K562 (cell line): ENCODE data around the gene TRIM38. TPM values are rescaled to one million over a fixed set of nuclear protein-coding genes. Genes with fewer than 3 reads are reported as not detected.
A peak's percentile ranks its signal among the peaks of the same experiment; 100 is the strongest.

Source experiments
- ATAC-seq: fragments of 200-7000 bp; cut with Tn5 transposase; 3 replicates; pipeline ENCODE4 v1.9.1; 2020; ENCODE audit warnings: moderate library complexity
- BruUV-seq: library from RNA; stranded (reverse); fragments of 400-500 nt; replicated peaks from 2 replicates; lab custom pipeline; 2021; lab: Mats Ljungman, UMichigan
- CTCF ChIA-PET: fragments of 300-600 bp; formaldehyde crosslinking; extraction: SDS; loops from one replicate; lab custom pipeline; 2021; ENCODE audit warnings: low intra/inter-chr PET ratio; lab: Yijun Ruan, JAX
- POLR2A ChIA-PET: fragments of 300-600, 350-650 bp; sonication (Branson Sonifier 250); formaldehyde crosslinking; extraction: SDS; loops from one replicate; lab custom pipeline; 2021; ENCODE audit warnings: antibody characterized with exemption, inconsistent platforms; lab: Yijun Ruan, JAX
- DNase-seq, 4 experiments: peaks; one replicate each; pipeline versions ENCODE4 v3.0.0 to v3.0.0-alpha.2; 2011 to 2018; ENCODE audit warnings: low spot score in 3 of 4, mixed read lengths in 3 of 4; ENCODE audit errors: extremely low read depth in 1 of 4
- FAIRE-seq: peaks from 2 replicates; lab custom pipeline; 2011; peaks lifted over from hg19 to GRCh38; lab: Jason Lieb, UNC
- H2AFZ ChIP-seq: 2 replicates; pipeline ENCODE4 v1.6.0; 2011; ENCODE audit warnings: low read depth, low read length, control low read depth, inconsistent platforms
- H3K27ac ChIP-seq: fragments of 200-600 bp; 3 replicates; pipeline ENCODE4 v1.8.0; 2011; ENCODE audit warnings: low read depth, mild to moderate bottlenecking, control low read depth, inconsistent platforms, low read length, moderate library complexity, mixed read lengths; ENCODE audit errors: extremely low read depth
- H3K27me3 ChIP-seq, 2 experiments: fragments of 300-600 bp in 1 of 2; 2 replicates in 1 of 2; 3 replicates in 1 of 2; pipeline versions ENCODE4 v1.6.0 to v1.8.0; 2011; ENCODE audit warnings: inconsistent platforms in 2 of 2, low read length in 2 of 2, mild to moderate bottlenecking in 1 of 2, mixed read lengths in 1 of 2, moderate library complexity in 1 of 2; ENCODE audit not compliant: control insufficient read depth in 2 of 2, insufficient read depth in 2 of 2
- H3K36me3 ChIP-seq: fragments of 300-600 bp; 3 replicates; pipeline ENCODE4 v1.8.0; 2011; ENCODE audit warnings: mild to moderate bottlenecking, low read length, inconsistent platforms; ENCODE audit not compliant: control insufficient read depth, insufficient read depth
- H3K4me1 ChIP-seq, 2 experiments: fragments of 200-600 bp in 1 of 2; replicated peaks in 1 of 2; 2 replicates in 1 of 2; 3 replicates in 1 of 2; pipeline versions ENCODE4 v1.5.1 to v1.8.0; 2011; ENCODE audit warnings: inconsistent platforms in 2 of 2, low read length in 2 of 2, mild to moderate bottlenecking in 1 of 2, mixed read lengths in 1 of 2, moderate library complexity in 1 of 2; ENCODE audit not compliant: control insufficient read depth in 2 of 2, insufficient read depth in 2 of 2
- H3K4me2 ChIP-seq: 2 replicates; pipeline ENCODE4 v1.6.1; 2011; ENCODE audit warnings: low read length, control low read depth, inconsistent platforms, mixed read lengths; ENCODE audit not compliant: insufficient read depth
- H3K4me3 ChIP-seq: fragments of 200-600 bp; sonication (generic), shearing (Covaris generic); 2 replicates; pipeline ENCODE4 v1.5.1; 2016; ENCODE audit warnings: control low read depth, inconsistent platforms
- H3K79me2 ChIP-seq: fragments of 200-600 bp; 3 replicates; pipeline ENCODE4 v1.8.0; 2011; ENCODE audit warnings: low read length, inconsistent platforms; ENCODE audit not compliant: control insufficient read depth, insufficient read depth
- H3K9ac ChIP-seq, 2 experiments: 2 replicates each; pipeline versions ENCODE4 v1.6.0 to v1.6.1; 2011; ENCODE audit warnings: low read depth in 2 of 2, low read length in 2 of 2, control low read depth in 1 of 2, inconsistent platforms in 1 of 2, mild to moderate bottlenecking in 1 of 2, mixed read lengths in 1 of 2; ENCODE audit not compliant: insufficient read depth in 1 of 2
- H3K9me1 ChIP-seq: one replicate; pipeline ENCODE4 v1.6.0; 2011; ENCODE audit warnings: inconsistent platforms, mild to moderate bottlenecking, low read length, moderate library complexity; ENCODE audit not compliant: control insufficient read depth, insufficient read depth
- H3K9me3 ChIP-seq: replicated peaks from 2 replicates; pipeline ENCODE4 v1.5.1; 2011; ENCODE audit warnings: low read depth, low read length, inconsistent platforms; ENCODE audit not compliant: control insufficient read depth, insufficient read depth
- H4K20me1 ChIP-seq: replicated peaks from 2 replicates; pipeline ENCODE4 v1.6.1; 2011; ENCODE audit warnings: low read length, inconsistent platforms, mixed read lengths; ENCODE audit not compliant: control insufficient read depth, insufficient read depth
- CEBPG ChIP-seq, 3 experiments: fragments of 200-800 bp in 1 of 3; sonication (Bioruptor generic) in 1 of 3; sonication (generic) in 1 of 3; formaldehyde crosslinking in 1 of 3; IDR thresholded peaks in 2 of 3; conservative IDR thresholded peaks in 1 of 3; 2 replicates each; pipeline versions ENCODE4 v1.6.1 to v1.8.0; 2016 to 2022; ENCODE audit warnings: missing compliant biosample characterization in 2 of 3, missing genetic modification characterization in 2 of 3, mild to moderate bottlenecking in 1 of 3, missing genetic modification reagents in 1 of 3
- MECOM ChIP-seq: fragments of 250-450 bp; sonication (Bioruptor Pico); IDR thresholded peaks from 2 replicates; pipeline ENCODE4 v1.8.0; 2022; ENCODE audit warnings: inconsistent platforms
- POLR2AphosphoS5 ChIP-seq: IDR thresholded peaks from 2 replicates; pipeline ENCODE4 v1.6.1; 2011; ENCODE audit warnings: mild to moderate bottlenecking, low read depth, low read length, moderate library complexity; ENCODE audit not compliant: control insufficient read depth, insufficient read depth
- SMAD1 ChIP-seq: fragments of 150-350 bp; IDR thresholded peaks from 2 replicates; pipeline ENCODE4 v1.6.1; 2014; ENCODE audit warnings: low read length, low read depth; ENCODE audit not compliant: partially characterized antibody
- ZNF583 ChIP-seq: fragments of 250-450 bp; sonication (Bioruptor Pico); IDR thresholded peaks from 2 replicates; pipeline ENCODE4 v1.4.0; 2020
- WGBS: fragments of 100-300 bp; shearing (Covaris generic); methylation state at CpG from one replicate; pipeline ENCODE4 v1.1.6; 2016; ENCODE audit warnings: low coverage, mixed read lengths; ENCODE audit not compliant: insufficient coverage; ENCODE audit errors: missing lambda C conversion rate; 5-methylcytosine and 5-hydroxymethylcytosine counted together
- in situ Hi-C: fragments of 300-500 bp; cut with MboI; formaldehyde crosslinking; loops from 4 replicates; pipeline ENCODE4 v1.15.0; 2018; ENCODE audit warnings: inconsistent platforms, mixed read lengths
- intact Hi-C: fragments of 100-400 bp; cut with micrococcal nuclease; formaldehyde crosslinking; loops from 2 replicates; pipeline ENCODE4 v1.14.2; 2022
- polyA plus RNA-seq, 8 experiments: library from polyadenylated mRNA; depleted of rRNA in 4 of 8; stranded (reverse) in 5 of 8; unstranded in 3 of 8; fragments of >200 nt; fragmentation: Nextera tagmentation in 2 of 8; fragmentation: Illumina TruSeq in 1 of 8; extraction: Ambion mirVana in 2 of 8; extraction: Trizol in 1 of 8; gene quantifications; 2 replicates each; pipeline versions ENCODE4 v1.2.1 to v1.2.3, GENCODE V29; 2011 to 2014; ENCODE audit warnings: inconsistent platforms in 1 of 8, missing spikeins in 1 of 8
- total RNA-seq, 7 experiments: library from RNA; depleted of rRNA in 6 of 7; stranded (reverse); fragments of >200 nt in 6 of 7; fragmentation: Illumina TruSeq in 2 of 7; extraction: Trizol in 2 of 7; gene quantifications; 2 replicates each; pipeline versions ENCODE4 v1.2.1 to v1.2.3, GENCODE V29; 2011 to 2021; ENCODE audit warnings: low replicate concordance in 1 of 7
- TF ChIP-seq, protein P1 (sequence below): sonication (generic); formaldehyde crosslinking; IDR thresholded peaks from 2 replicates; pipeline ENCODE4 v1.8.0; 2022; ENCODE audit warnings: mild to moderate bottlenecking, missing genetic modification reagents
- TF ChIP-seq, protein P2 (sequence below), 2 experiments: fragments of 450-650 bp in 1 of 2; sonication (generic) in 1 of 2; formaldehyde crosslinking in 1 of 2; IDR thresholded peaks in 1 of 2; conservative IDR thresholded peaks in 1 of 2; 2 replicates each; pipeline versions ENCODE4 v1.6.1 to v1.8.1; 2016 to 2023; ENCODE audit warnings: mild to moderate bottlenecking in 2 of 2, moderate library complexity in 2 of 2, inconsistent platforms in 1 of 2, missing genetic modification reagents in 1 of 2

Gene TRIM38
- total and polyA plus RNA-seq, 9 of the 15 experiments (the other 6 are each of a cell fraction or from before 2014, with no cell fraction given) = 1.7 to 6.7 (median 6.3) TPM

DNA sequence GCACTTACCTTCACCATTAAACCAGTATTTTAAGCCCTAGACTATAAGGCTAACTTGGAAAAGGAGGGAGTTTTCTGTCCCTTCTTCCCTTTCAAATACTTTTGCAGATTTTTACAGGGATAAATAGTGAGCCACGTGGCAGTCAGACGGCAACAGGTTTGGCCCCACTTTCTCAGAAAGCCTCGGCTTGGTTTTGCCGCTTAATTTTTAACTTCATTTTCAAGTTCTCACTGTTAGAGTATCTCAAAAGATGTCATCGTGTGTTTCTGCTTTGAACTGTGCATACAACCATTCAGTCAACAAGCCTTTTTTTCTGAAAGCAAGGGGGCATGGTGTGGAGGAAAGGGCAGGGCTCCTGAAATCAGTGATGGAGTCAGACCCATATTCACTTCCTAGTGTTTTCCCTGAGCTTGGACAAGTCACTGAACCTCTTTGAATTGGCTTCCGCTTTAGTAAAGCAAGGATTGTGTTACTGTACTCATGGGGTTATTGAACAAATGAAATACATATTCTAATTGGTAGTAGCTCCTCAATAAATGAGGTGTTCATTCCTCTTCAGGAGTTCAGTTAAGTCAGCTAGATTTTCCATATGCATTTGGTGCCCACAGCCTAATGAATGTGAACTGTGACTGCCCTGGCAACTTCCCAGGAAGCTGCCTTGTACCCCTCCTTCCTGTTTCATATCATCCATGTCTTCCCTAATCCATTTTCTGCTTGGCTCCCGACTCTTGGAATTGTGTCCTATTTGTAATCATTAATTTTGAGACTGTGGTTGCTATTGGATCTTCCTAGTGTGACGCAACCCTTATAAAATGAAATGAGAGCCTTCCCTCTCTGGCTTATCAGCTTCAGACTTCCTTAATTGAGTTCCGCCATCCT lies 31.8 kb upstream of the TRIM38 start, which contains the start of gene SLC17A2 (continued):
- TF ChIP-seq, protein P1, sequence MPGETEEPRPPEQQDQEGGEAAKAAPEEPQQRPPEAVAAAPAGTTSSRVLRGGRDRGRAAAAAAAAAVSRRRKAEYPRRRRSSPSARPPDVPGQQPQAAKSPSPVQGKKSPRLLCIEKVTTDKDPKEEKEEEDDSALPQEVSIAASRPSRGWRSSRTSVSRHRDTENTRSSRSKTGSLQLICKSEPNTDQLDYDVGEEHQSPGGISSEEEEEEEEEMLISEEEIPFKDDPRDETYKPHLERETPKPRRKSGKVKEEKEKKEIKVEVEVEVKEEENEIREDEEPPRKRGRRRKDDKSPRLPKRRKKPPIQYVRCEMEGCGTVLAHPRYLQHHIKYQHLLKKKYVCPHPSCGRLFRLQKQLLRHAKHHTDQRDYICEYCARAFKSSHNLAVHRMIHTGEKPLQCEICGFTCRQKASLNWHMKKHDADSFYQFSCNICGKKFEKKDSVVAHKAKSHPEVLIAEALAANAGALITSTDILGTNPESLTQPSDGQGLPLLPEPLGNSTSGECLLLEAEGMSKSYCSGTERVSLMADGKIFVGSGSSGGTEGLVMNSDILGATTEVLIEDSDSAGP (CRISPR knock-in tag) = no peak
- TF ChIP-seq SMAD1 (no peak), ZNF583 (CRISPR knock-in tag) (no peak), POLR2AphosphoS5 (no peak)

DNA sequence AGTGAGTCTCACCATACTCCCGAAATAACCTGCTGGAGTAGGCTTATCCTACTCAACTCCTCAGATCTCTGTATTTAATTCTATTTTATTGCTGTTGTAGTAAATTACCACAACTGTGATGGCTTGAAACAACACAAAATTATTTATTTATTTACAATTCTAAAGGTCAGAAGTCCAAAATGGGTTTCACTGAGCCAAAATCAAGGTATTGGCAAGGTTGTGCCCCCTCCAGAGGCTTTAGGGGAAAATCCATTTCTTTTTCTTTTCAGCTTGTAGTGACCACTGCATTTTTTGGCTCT lies 31.2 kb upstream of the TRIM38 start:
- DNase-seq (no peak), FAIRE-seq (no peak), ATAC-seq (no peak)
- Histone ChIP-seq H4K20me1 (no peaks in the 10 kb centered on the region), H3K36me3 (no peaks in the 10 kb centered on the region), H2AFZ (no peak overlapping the region), H3K27ac (no peak overlapping the region), H3K9me1 (no peaks in the 10 kb centered on the region), H3K9ac (no peak overlapping the region), H3K79me2 (no peaks in the 10 kb centered on the region), H3K4me3 (no peak overlapping the region), H3K4me1 (no peaks in the 10 kb centered on the region; a peak in 1 of 5 replicates), H3K27me3 (peaks cover 5 to 6% of the 10 kb centered on the region in 2 experiments), H3K4me2 (no peak overlapping the region), H3K9me3 (no peaks in the 10 kb centered on the region)
- CTCF ChIA-PET = no interaction called here
- in situ Hi-C loops = no loop called here
- 0% methylated on average over 1 of the region's 1 CpG for WGBS
- no TSS peak for BruUV-seq
- intact Hi-C loops = no loop called here
- POLR2A ChIA-PET = interaction anchor here (0.6 to 1.1 kb wide), 3 partner anchors 11 to 252 kb away, joined by 3 read pairs; no protein-coding TSS in a partner anchor
- no peak for TF ChIP-seq CEBPG (CRISPR knock-in tag; IDR thresholded peaks at IDR 0.05)
- TF ChIP-seq CEBPG (tag; conservative IDR thresholded peaks at IDR 0.05 in 1 of 2, IDR thresholded peaks at IDR 0.05 in 1 of 2) = peak in 1 of 2 experiments; percentile 52; a peak in 2 of 4 replicates
- no peak for TF ChIP-seq MECOM (CRISPR knock-in tag)
- TF ChIP-seq, protein P2, sequence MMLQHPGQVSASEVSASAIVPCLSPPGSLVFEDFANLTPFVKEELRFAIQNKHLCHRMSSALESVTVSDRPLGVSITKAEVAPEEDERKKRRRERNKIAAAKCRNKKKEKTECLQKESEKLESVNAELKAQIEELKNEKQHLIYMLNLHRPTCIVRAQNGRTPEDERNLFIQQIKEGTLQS (IDR thresholded peaks at IDR 0.05) = 0 out of 2 replicates have a peak, but pooled peaks have one; percentile 1
- TF ChIP-seq, protein P2 (CRISPR knock-in tag; conservative IDR thresholded peaks at IDR 0.05) = no peak
